K562 (cell line): Measurements from ENCODE around the gene MUC5AC. TPM values are rescaled to one million over a fixed set of nuclear protein-coding genes. Genes with fewer than 3 reads are reported as not detected.

Experiments used
- ATAC-seq: fragments of 200-7000 bp; cut with Tn5 transposase; 3 replicates; pipeline ENCODE4 v1.9.1; 2020; ENCODE audit warnings: moderate library complexity
- BruUV-seq: library from RNA; stranded (reverse); fragments of 400-500 nt; replicated peaks from 2 replicates; lab custom pipeline; 2021; lab: Mats Ljungman, UMichigan
- CTCF ChIA-PET: fragments of 300-600 bp; formaldehyde crosslinking; extraction: SDS; loops from one replicate; lab custom pipeline; 2021; ENCODE audit warnings: low intra/inter-chr PET ratio; lab: Yijun Ruan, JAX
- POLR2A ChIA-PET: fragments of 300-600, 350-650 bp; sonication (Branson Sonifier 250); formaldehyde crosslinking; extraction: SDS; loops from one replicate; lab custom pipeline; 2021; ENCODE audit warnings: antibody characterized with exemption, inconsistent platforms; lab: Yijun Ruan, JAX
- DNase-seq, 4 experiments: peaks; one replicate each; pipeline versions ENCODE4 v3.0.0 to v3.0.0-alpha.2; 2011 to 2018; ENCODE audit warnings: low spot score in 3 of 4, mixed read lengths in 3 of 4; ENCODE audit errors: extremely low read depth in 1 of 4
- FAIRE-seq: peaks from 2 replicates; lab custom pipeline; 2011; peaks lifted over from hg19 to GRCh38; lab: Jason Lieb, UNC
- H2AFZ ChIP-seq: 2 replicates; pipeline ENCODE4 v1.6.0; 2011; ENCODE audit warnings: low read depth, low read length, control low read depth, inconsistent platforms
- H3K27ac ChIP-seq: fragments of 200-600 bp; 3 replicates; pipeline ENCODE4 v1.8.0; 2011; ENCODE audit warnings: low read depth, mild to moderate bottlenecking, control low read depth, inconsistent platforms, low read length, moderate library complexity, mixed read lengths; ENCODE audit errors: extremely low read depth
- H3K27me3 ChIP-seq, 2 experiments: fragments of 300-600 bp in 1 of 2; 2 replicates in 1 of 2; 3 replicates in 1 of 2; pipeline versions ENCODE4 v1.6.0 to v1.8.0; 2011; ENCODE audit warnings: inconsistent platforms in 2 of 2, low read length in 2 of 2, mild to moderate bottlenecking in 1 of 2, mixed read lengths in 1 of 2, moderate library complexity in 1 of 2; ENCODE audit not compliant: control insufficient read depth in 2 of 2, insufficient read depth in 2 of 2
- H3K36me3 ChIP-seq: fragments of 300-600 bp; 3 replicates; pipeline ENCODE4 v1.8.0; 2011; ENCODE audit warnings: mild to moderate bottlenecking, low read length, inconsistent platforms; ENCODE audit not compliant: control insufficient read depth, insufficient read depth
- H3K4me1 ChIP-seq, 2 experiments: fragments of 200-600 bp in 1 of 2; replicated peaks in 1 of 2; 2 replicates in 1 of 2; 3 replicates in 1 of 2; pipeline versions ENCODE4 v1.5.1 to v1.8.0; 2011; ENCODE audit warnings: inconsistent platforms in 2 of 2, low read length in 2 of 2, mild to moderate bottlenecking in 1 of 2, mixed read lengths in 1 of 2, moderate library complexity in 1 of 2; ENCODE audit not compliant: control insufficient read depth in 2 of 2, insufficient read depth in 2 of 2
- H3K4me2 ChIP-seq: 2 replicates; pipeline ENCODE4 v1.6.1; 2011; ENCODE audit warnings: low read length, control low read depth, inconsistent platforms, mixed read lengths; ENCODE audit not compliant: insufficient read depth
- H3K4me3 ChIP-seq: fragments of 200-600 bp; sonication (generic), shearing (Covaris generic); 2 replicates; pipeline ENCODE4 v1.5.1; 2016; ENCODE audit warnings: control low read depth, inconsistent platforms
- H3K79me2 ChIP-seq: fragments of 200-600 bp; 3 replicates; pipeline ENCODE4 v1.8.0; 2011; ENCODE audit warnings: low read length, inconsistent platforms; ENCODE audit not compliant: control insufficient read depth, insufficient read depth
- H3K9ac ChIP-seq, 2 experiments: 2 replicates each; pipeline versions ENCODE4 v1.6.0 to v1.6.1; 2011; ENCODE audit warnings: low read depth in 2 of 2, low read length in 2 of 2, control low read depth in 1 of 2, inconsistent platforms in 1 of 2, mild to moderate bottlenecking in 1 of 2, mixed read lengths in 1 of 2; ENCODE audit not compliant: insufficient read depth in 1 of 2
- H3K9me1 ChIP-seq: one replicate; pipeline ENCODE4 v1.6.0; 2011; ENCODE audit warnings: inconsistent platforms, mild to moderate bottlenecking, low read length, moderate library complexity; ENCODE audit not compliant: control insufficient read depth, insufficient read depth
- H3K9me3 ChIP-seq: replicated peaks from 2 replicates; pipeline ENCODE4 v1.5.1; 2011; ENCODE audit warnings: low read depth, low read length, inconsistent platforms; ENCODE audit not compliant: control insufficient read depth, insufficient read depth
- H4K20me1 ChIP-seq: replicated peaks from 2 replicates; pipeline ENCODE4 v1.6.1; 2011; ENCODE audit warnings: low read length, inconsistent platforms, mixed read lengths; ENCODE audit not compliant: control insufficient read depth, insufficient read depth
- ETV5 ChIP-seq: sonication (generic); formaldehyde crosslinking; IDR thresholded peaks from 2 replicates; pipeline ENCODE4 v1.4.0; 2020; ENCODE audit warnings: low read depth, mild to moderate bottlenecking, missing genetic modification reagents
- GABPA ChIP-seq: fragments of 200-800 bp; sonication (Bioruptor generic); conservative IDR thresholded peaks from 2 replicates; pipeline ENCODE4 v1.6.1; 2016; ENCODE audit warnings: low read depth, missing genetic modification characterization, missing compliant biosample characterization
- PHTF2 ChIP-seq: fragments of 250-450 bp; sonication (Bioruptor Pico); IDR thresholded peaks from 2 replicates; pipeline ENCODE4 v1.5.0; 2021; ENCODE audit warnings: mild to moderate bottlenecking
- SMARCA4 ChIP-seq: fragments of 450-650 bp; IDR thresholded peaks from 2 replicates; pipeline ENCODE4 v1.6.1; 2016
- ZBTB11 ChIP-seq, 3 experiments: fragments of 200-800 bp in 1 of 3; fragments of 250-450 bp in 1 of 3; fragments of 450-650 bp in 1 of 3; sonication (Bioruptor Pico) in 1 of 3; sonication (Bioruptor generic) in 1 of 3; formaldehyde crosslinking in 1 of 3; IDR thresholded peaks; 2 replicates each; pipeline versions ENCODE4 v1.6.1 to v1.8.0; 2016 to 2022; ENCODE audit warnings: mild to moderate bottlenecking in 2 of 3, missing genetic modification characterization in 2 of 3, missing compliant biosample characterization in 1 of 3, moderate library complexity in 1 of 3
- ZNF518B ChIP-seq: fragments of 250-450 bp; sonication (Bioruptor Pico); IDR thresholded peaks from 2 replicates; pipeline ENCODE4 v1.5.0; 2021; ENCODE audit warnings: mild to moderate bottlenecking, moderate library complexity
- WGBS: fragments of 100-300 bp; shearing (Covaris generic); methylation state at CpG from one replicate; pipeline ENCODE4 v1.1.6; 2016; ENCODE audit warnings: low coverage, mixed read lengths; ENCODE audit not compliant: insufficient coverage; ENCODE audit errors: missing lambda C conversion rate; 5-methylcytosine and 5-hydroxymethylcytosine counted together
- in situ Hi-C: fragments of 300-500 bp; cut with MboI; formaldehyde crosslinking; loops from 4 replicates; pipeline ENCODE4 v1.15.0; 2018; ENCODE audit warnings: inconsistent platforms, mixed read lengths
- intact Hi-C: fragments of 100-400 bp; cut with micrococcal nuclease; formaldehyde crosslinking; loops from 2 replicates; pipeline ENCODE4 v1.14.2; 2022
- polyA plus RNA-seq, 8 experiments: library from polyadenylated mRNA; depleted of rRNA in 4 of 8; stranded (reverse) in 5 of 8; unstranded in 3 of 8; fragments of >200 nt; fragmentation: Nextera tagmentation in 2 of 8; fragmentation: Illumina TruSeq in 1 of 8; extraction: Ambion mirVana in 2 of 8; extraction: Trizol in 1 of 8; gene quantifications; 2 replicates each; pipeline versions ENCODE4 v1.2.1 to v1.2.3, GENCODE V29; 2011 to 2014; ENCODE audit warnings: inconsistent platforms in 1 of 8, missing spikeins in 1 of 8
- total RNA-seq, 7 experiments: library from RNA; depleted of rRNA in 6 of 7; stranded (reverse); fragments of >200 nt in 6 of 7; fragmentation: Illumina TruSeq in 2 of 7; extraction: Trizol in 2 of 7; gene quantifications; 2 replicates each; pipeline versions ENCODE4 v1.2.1 to v1.2.3, GENCODE V29; 2011 to 2021; ENCODE audit warnings: low replicate concordance in 1 of 7
- TF ChIP-seq, protein P1 (sequence below): fragments of 450-650 bp; formaldehyde crosslinking; IDR thresholded peaks from 2 replicates; pipeline ENCODE4 v1.4.0; 2022; ENCODE audit warnings: mild to moderate bottlenecking, moderate library complexity
- TF ChIP-seq, protein P2 (sequence below): fragments of 450-650 bp; IDR thresholded peaks from 2 replicates; pipeline ENCODE4 v1.7.1; 2018; ENCODE audit warnings: mild to moderate bottlenecking, low read depth; ENCODE audit not compliant: partially characterized antibody

The MUC5AC gene
- total and polyA plus RNA-seq, 9 of the 15 experiments (the other 6 are each of a cell fraction or from before 2014, with no cell fraction given), result not detected

DNA sequence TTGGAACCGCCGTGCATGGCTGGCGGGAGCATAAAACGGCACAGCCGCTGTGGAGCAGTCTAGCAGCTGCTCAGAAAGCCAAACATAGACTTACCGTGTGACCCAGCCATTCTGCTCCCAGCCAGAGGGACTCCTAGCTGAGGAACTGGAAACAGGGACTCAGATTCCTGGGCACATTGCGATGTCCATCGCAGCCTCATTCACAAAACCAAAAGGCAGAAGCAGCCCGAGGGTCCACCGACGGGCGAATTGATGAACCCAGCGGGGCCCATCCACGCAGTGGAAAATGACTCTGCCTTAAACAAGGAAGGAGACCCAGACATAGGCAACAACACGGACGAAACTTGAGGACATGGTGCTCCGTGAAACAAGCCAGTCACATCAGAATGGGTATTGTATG is 59.4 kb downstream of the MUC5AC start (continued):
- TF ChIP-seq, protein P1, sequence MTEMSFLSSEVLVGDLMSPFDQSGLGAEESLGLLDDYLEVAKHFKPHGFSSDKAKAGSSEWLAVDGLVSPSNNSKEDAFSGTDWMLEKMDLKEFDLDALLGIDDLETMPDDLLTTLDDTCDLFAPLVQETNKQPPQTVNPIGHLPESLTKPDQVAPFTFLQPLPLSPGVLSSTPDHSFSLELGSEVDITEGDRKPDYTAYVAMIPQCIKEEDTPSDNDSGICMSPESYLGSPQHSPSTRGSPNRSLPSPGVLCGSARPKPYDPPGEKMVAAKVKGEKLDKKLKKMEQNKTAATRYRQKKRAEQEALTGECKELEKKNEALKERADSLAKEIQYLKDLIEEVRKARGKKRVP (CRISPR knock-in tag), result no peak
- TF ChIP-seq ZBTB11 (CRISPR knock-in tag; IDR thresholded peaks at IDR 0.05), result no peak
- TF ChIP-seq, all 486 proteins: peak for 0

GRCh38 chr11:1218256-1218787 is 60.6 kb downstream of the MUC5AC start:
- no TSS peak for BruUV-seq
- H2AFZ ChIP-seq, result no peak overlapping the region
- H4K20me1 ChIP-seq, result no peaks in the 10 kb centered on the region
- in situ Hi-C loops (no loop called here), intact Hi-C loops (no loop called here)
- ATAC-seq (no peak), FAIRE-seq (no peak), DNase-seq (no peak)
- H3K9me1 ChIP-seq, result no peaks in the 10 kb centered on the region
- H3K79me2 ChIP-seq, result no peaks in the 10 kb centered on the region
- ChIA-PET POLR2A (interaction anchor here (0.6 to 0.7 kb wide), 3 partner anchors 12 to 127 kb away, joined by 3 to 4 read pairs (median 3); no protein-coding TSS in a partner anchor), CTCF (no interaction called here)
- no peak overlapping the region for H3K27ac ChIP-seq
- H3K9ac ChIP-seq, result no peak overlapping the region
- H3K36me3 ChIP-seq, result no peaks in the 10 kb centered on the region
- H3K27me3 ChIP-seq, result peaks cover 0 to 54% of the 10 kb centered on the region in 2 experiments; a peak in 4 of 5 replicates
- peaks cover 0 to 34% of the 10 kb centered on the region in 2 experiments; a peak in 2 of 5 replicates for H3K4me1 ChIP-seq
- no peak overlapping the region for H3K4me3 ChIP-seq
- no peak overlapping the region for H3K4me2 ChIP-seq
- no peaks in the 10 kb centered on the region for H3K9me3 ChIP-seq
- 0% methylated on average over 10 of the region's 15 CpGs for WGBS
- TF ChIP-seq SMARCA4 (no peak), ETV5 (CRISPR knock-in tag) (no peak), GABPA (tag) (no peak), ZNF518B (CRISPR knock-in tag) (no peak), PHTF2 (CRISPR knock-in tag) (no peak)
- TF ChIP-seq, protein P2, sequence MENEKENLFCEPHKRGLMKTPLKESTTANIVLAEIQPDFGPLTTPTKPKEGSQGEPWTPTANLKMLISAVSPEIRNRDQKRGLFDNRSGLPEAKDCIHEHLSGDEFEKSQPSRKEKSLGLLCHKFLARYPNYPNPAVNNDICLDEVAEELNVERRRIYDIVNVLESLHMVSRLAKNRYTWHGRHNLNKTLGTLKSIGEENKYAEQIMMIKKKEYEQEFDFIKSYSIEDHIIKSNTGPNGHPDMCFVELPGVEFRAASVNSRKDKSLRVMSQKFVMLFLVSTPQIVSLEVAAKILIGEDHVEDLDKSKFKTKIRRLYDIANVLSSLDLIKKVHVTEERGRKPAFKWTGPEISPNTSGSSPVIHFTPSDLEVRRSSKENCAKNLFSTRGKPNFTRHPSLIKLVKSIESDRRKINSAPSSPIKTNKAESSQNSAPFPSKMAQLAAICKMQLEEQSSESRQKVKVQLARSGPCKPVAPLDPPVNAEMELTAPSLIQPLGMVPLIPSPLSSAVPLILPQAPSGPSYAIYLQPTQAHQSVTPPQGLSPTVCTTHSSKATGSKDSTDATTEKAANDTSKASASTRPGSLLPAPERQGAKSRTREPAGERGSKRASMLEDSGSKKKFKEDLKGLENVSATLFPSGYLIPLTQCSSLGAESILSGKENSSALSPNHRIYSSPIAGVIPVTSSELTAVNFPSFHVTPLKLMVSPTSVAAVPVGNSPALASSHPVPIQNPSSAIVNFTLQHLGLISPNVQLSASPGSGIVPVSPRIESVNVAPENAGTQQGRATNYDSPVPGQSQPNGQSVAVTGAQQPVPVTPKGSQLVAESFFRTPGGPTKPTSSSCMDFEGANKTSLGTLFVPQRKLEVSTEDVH, result no peak
